Osteocyte (in vitro differentiated cells): ENCODE measurements around the gene ALG6. TPM values are rescaled to one million over a fixed set of nuclear protein-coding genes. Genes with fewer than 3 reads are reported as not detected.

Experiments
- DNase-seq: peaks from one replicate; pipeline ENCODE4 v3.0.0; 2021; ENCODE audit warnings: mixed read lengths; ENCODE audit not compliant: unreplicated experiment; ENCODE audit errors: extremely low spot score
- H3K27ac Mint-ChIP-seq: one replicate; pipeline ENCODE4 v1.8.0; 2021; ENCODE audit warnings: mild to moderate bottlenecking, mixed read lengths; ENCODE audit not compliant: unreplicated experiment
- H3K27me3 Mint-ChIP-seq: one replicate; pipeline ENCODE4 v1.8.0; 2021; ENCODE audit warnings: mixed read lengths; ENCODE audit not compliant: unreplicated experiment
- H3K36me3 Mint-ChIP-seq: one replicate; pipeline ENCODE4 v1.8.0; 2021; ENCODE audit warnings: mixed read lengths; ENCODE audit not compliant: unreplicated experiment
- H3K4me1 Mint-ChIP-seq: one replicate; pipeline ENCODE4 v1.8.0; 2021; ENCODE audit warnings: mixed read lengths; ENCODE audit not compliant: unreplicated experiment
- H3K4me3 Mint-ChIP-seq: one replicate; pipeline ENCODE4 v1.8.0; 2021; ENCODE audit warnings: mild to moderate bottlenecking, moderate library complexity, mixed read lengths; ENCODE audit not compliant: unreplicated experiment
- H3K9me3 Mint-ChIP-seq: one replicate; pipeline ENCODE4 v1.8.0; 2021; ENCODE audit warnings: mixed read lengths; ENCODE audit not compliant: unreplicated experiment
- CTCF ChIP-seq: fragments of 200-600 bp; sonication (generic); IDR thresholded peaks from 2 replicates; pipeline ENCODE4 v1.5.0; 2021; ENCODE audit warnings: antibody characterized with exemption, mild to moderate bottlenecking, moderate library complexity
- microRNA-seq: library from miRNA; unstranded; fragments of <30 nt; microRNA quantifications from one replicate; pipeline ENCODE4 v1.1.0, GENCODE V29; 2020; ENCODE audit not compliant: unreplicated experiment
- total RNA-seq: library from RNA; stranded (reverse); gene quantifications from 2 replicates; pipeline ENCODE4 v1.2.1, GENCODE V29; 2021

Gene ALG6
- total RNA-seq, 1 donor from 2014 or later = 13.6 TPM

- Mint-ChIP-seq H3K4me1 (peaks cover 5% of the 10 kb centered on the region), H3K4me3 (no peak overlapping the region), H3K36me3 (no peaks in the 10 kb centered on the region), H3K27me3 (no peaks in the 10 kb centered on the region), H3K27ac (no peak overlapping the region), H3K9me3 (no peaks in the 10 kb centered on the region)
- no peak for TF ChIP-seq CTCF
- DNase-seq = no peak
Observed at GRCh38 chr1:63486629-63487028, 119.2 kb downstream of the ALG6 start.

GRCh38 chr1:63487336-63488065 is 120.1 kb downstream of the ALG6 start:
- Mint-ChIP-seq H3K9me3 (no peaks in the 10 kb centered on the region), H3K4me3 (no peak overlapping the region), H3K27ac (no peak overlapping the region), H3K27me3 (no peaks in the 10 kb centered on the region), H3K36me3 (no peaks in the 10 kb centered on the region), H3K4me1 (peaks cover 5% of the 10 kb centered on the region)
- no peak for TF ChIP-seq CTCF
- DNase-seq = no peak

Small RNA genes lying within 50 kb of the gene (microRNA-seq; reads per million reads assigned to microRNA genes)
- not detected for gene MIR6068

Other genes with a start within 250 kb of the ALG6 start
- not detected in 2 replicates for gene FOXD3, start 45.1 kb upstream of the ALG6 start, total RNA-seq
- gene ITGB3BP, start 155.6 kb downstream of the ALG6 start, total RNA-seq = 17.9 and 20.0 TPM in 2 replicates
- 6.6 and 7.5 TPM in 2 replicates for gene EFCAB7, start 155.9 kb downstream of the ALG6 start, total RNA-seq
- gene PGM1, start 225.8 kb downstream of the ALG6 start, total RNA-seq = 34.9 and 35.5 TPM in 2 replicates